ENCODE results near the gene DMAP1.

DNA sequence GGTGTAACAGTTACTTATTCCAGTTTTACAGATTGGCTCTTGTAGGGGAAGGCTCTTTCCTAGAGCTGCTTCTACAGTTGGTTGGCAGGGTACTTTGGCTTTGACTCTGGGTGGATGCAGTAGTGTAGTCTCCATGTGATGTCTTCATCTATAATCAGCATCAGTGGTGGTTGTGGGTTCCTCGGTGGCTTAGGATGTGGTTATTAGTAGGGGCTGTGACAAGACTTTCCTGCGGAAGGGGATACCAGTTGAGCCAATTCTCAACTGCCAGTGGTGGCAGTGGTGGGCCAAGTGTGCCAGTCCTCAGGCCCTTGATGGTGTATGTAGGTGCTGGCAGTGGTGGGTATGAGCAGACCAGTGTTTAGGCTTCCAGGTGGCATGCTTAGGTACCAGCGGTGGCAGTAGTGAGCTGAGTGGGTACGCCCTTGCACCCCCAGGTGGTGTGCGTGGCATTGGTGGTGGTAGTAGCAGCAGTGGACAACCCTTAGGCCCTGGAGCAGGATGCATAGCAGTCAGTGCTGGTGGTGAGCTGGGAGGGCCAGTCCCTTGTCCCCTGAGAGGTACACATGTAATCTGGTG, 44.7 kb upstream of the DMAP1 start:
- TF ChIP-seq, protein P1, sequence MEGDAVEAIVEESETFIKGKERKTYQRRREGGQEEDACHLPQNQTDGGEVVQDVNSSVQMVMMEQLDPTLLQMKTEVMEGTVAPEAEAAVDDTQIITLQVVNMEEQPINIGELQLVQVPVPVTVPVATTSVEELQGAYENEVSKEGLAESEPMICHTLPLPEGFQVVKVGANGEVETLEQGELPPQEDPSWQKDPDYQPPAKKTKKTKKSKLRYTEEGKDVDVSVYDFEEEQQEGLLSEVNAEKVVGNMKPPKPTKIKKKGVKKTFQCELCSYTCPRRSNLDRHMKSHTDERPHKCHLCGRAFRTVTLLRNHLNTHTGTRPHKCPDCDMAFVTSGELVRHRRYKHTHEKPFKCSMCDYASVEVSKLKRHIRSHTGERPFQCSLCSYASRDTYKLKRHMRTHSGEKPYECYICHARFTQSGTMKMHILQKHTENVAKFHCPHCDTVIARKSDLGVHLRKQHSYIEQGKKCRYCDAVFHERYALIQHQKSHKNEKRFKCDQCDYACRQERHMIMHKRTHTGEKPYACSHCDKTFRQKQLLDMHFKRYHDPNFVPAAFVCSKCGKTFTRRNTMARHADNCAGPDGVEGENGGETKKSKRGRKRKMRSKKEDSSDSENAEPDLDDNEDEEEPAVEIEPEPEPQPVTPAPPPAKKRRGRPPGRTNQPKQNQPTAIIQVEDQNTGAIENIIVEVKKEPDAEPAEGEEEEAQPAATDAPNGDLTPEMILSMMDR (conservative IDR thresholded peaks at IDR 0.05; ENCODE audit: low read depth, low read length), result no peak; the same call in 1 of the 2 replicates
- TF ChIP-seq EZH2 (IDR thresholded peaks at IDR 0.05; ENCODE audit: borderline replicate concordance, low read depth, low read length, poor library complexity, severe bottlenecking), result no peak

Measured in A673 (cell line).